Stimulated activated CD4-positive, alpha-beta T cell treated with anti-CD3 and anti-CD28 coated beads, Interleukin-12 subunit alpha, Interleukin-12 subunit beta, amount 100 ng/mL, for 48 hours (primary cell): ENCODE data around the gene KRT7.

ENCODE experiments used
- DNase-seq, 3 donors: peaks; one replicate each; pipeline ENCODE4 v3.0.0-alpha.2; 2020; ENCODE audit warnings: low read depth in 2 of 3, low spot score in 1 of 3

Gene KRT7

DNA sequence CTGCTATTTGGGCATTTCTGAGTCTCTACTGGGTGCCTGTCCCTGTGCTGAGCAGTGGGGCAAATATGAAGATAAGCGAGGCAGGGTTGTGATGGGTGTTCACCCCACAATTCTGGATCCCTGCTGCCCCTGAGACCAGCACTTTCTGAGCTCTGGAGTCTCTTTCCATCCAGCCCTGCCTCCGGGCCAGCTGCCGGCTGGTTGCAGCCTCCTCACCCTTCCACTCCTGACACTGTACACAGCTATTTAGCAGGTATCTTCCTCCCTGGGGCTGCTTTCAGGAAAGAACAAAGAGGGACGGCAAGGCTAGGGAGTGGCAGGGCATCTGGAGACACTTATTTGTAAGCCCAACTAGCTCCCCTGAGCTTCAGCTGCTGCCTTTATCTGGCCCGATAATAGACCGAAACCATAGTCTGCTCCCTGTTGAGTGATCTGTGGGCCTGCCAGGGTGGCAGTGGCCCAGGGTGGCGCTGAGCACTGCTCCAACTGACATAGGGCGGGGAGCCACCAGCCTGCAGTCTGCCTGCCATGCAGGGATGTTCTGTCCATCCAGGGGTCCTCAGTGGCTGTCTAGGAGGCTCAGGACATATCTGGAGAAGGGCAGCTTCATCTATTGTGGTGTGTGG lies 33.6 kb upstream of the KRT7 start:
- DNase-seq = no peak

DNA sequence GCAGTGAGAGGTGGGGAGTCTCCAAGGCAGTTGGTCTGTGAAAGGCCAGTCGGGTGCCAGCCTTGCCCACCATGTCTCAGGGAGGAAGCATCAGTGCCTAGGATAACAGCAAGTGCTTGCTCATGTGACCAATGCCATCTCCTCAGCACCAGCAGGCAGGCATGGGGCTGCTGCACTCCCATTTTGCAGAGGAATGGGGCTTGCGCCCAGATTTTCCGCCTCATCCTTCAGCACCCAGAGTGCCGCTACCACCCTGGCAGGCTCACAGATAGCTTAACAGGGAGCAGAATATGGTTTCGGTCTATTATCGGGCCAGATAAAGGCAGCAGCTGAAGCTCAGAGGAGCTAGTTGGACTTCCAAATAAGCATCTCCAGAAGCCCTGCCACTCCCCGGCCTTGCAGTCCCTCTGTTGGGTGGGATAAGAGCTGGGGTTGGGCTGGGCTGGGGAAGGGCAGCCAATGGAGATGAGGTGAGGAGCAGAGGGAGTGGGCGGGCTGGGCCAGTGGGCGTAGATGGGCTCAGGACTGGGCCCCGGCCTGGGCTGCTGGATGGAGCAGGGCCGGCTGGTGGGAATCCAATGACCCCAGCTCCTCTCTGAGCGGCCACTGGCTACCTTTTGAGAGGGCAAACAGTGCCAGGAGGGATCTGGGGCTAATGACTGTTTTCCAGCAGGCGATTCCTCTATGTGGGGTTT lies 32.8 kb upstream of the KRT7 start:
- no peak for DNase-seq

DNA sequence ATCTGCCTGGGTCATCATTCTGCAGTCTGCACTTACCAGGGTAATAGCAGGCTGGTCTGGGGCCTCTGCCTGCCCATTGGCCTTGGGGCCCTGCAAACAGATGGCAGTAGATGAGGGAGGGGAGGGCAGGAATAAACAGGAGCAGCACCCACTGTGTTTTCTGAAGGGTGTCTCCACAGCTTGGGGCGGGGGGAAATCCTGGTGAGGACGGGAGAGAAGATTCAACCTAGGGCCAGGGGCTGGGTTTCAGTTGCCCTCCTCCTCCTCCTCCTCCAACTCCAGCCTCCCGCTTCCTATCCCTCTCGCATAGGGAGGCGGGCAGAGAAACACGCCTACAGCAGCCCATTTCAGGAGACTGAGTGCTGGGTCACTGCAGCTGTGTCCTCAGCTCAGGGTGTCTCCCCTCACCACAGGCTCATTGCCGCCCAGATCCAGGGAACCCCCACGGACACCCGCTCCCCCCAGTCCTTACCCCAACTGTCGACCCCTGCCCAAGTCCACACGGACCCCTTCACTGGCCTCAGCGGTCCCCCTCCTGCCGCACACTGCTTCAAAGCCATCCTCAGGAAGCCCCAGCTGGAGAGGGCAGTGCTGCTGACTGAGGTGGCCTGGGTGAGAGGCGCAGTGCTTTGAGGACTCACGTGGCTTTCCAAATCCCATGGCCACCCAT lies 32.1 kb upstream of the KRT7 start:
- no peak for DNase-seq

DNA sequence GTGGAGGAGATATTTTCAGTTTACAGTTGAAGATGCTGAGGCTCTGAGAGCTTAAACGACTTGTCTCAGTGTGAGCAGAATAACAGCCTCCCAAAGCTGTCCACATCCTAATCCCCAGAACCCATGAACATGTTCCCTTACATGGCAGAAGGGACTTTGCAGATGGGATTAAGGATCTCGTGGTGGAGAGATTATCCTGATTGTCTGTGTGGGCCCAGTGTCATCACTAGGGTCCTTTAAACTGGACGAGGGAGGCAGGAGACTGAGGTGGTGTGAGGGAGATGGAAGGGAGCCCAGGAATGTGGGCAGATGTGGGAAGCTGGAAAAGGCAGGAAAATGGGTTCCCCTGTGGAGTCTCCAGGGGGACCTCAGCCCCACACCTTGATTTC lies 31.6 kb upstream of the KRT7 start:
- no peak for DNase-seq

DNA sequence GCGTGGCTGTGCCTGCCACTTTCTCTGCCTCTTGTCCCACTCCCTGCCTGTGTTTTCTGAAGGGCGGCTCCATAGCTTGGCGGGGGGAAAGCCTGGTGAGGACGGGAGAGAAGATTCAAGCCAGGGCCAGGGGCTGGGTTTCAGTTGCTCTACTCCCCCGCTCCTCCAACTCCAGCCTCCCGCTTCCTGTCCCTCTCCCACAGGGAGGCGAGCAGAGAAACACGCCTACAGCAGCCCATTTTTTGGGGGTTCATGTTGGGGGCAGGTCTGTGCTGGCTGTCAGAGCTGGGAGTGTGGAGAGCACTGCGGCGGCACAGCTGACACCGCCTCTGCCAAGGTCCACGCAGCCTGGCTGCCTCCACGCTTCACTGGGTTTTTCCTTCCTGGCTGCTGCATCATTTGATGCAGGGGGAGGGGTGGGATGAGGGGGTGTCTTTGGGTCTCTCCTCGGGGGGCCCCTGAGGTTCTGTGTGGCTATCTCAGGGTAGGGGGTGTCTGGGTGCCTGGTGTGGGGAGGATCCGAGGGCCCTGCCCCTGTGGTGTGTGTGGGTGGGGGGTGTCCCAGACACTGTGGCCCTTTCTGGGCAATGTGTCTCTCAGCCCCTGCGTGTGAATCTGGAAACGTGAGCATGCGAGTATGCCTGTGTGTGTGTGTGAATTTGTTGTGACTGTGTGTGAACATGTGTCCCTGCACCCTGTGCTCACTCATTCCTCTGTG lies 30.5 kb upstream of the KRT7 start:
- DNase-seq = no peak

DNA sequence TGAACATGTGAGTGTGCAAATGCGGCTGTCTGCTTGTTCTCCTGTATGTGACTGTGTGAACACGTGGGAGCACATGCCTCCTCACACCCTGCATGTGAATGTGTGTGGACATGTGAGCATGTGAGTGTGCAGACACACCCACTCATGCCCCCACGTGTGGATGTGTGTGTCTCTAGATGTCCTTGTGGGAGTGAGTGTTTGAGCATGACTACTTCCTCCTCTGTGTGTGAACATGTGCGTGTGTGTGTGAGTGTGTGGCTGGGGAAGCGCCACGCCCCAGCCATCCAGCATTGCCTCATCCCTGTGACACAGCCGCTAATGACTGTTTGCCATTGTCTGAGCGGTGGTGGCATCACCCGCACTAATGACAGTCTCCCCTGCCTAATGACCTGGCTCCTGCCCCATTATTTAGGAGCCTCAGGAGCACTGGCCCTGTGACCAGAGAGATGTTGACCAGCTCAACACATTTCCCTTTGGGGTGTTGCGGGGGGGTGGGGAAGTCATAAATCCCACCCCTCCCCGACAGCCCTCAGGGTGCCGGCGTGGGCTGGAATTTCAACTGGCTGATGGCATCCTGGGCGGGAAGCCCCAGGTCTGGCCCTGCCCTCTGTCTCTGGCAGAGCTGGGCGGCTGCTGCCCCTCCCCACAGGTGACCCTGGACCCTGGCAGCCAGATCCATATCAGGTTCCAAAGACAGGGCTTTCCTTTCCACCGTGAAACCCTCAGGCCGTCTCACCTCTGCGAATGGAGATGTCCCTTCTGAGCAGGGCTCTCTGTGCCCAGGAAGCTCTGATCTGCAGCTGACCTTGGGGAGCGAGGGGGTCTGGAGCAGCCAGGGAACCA lies 29.7 kb upstream of the KRT7 start:
- DNase-seq = no peak

- no peak for DNase-seq
Observed at GRCh38 chr12:52204095-52204930, 28.7 kb upstream of the KRT7 start.

DNA sequence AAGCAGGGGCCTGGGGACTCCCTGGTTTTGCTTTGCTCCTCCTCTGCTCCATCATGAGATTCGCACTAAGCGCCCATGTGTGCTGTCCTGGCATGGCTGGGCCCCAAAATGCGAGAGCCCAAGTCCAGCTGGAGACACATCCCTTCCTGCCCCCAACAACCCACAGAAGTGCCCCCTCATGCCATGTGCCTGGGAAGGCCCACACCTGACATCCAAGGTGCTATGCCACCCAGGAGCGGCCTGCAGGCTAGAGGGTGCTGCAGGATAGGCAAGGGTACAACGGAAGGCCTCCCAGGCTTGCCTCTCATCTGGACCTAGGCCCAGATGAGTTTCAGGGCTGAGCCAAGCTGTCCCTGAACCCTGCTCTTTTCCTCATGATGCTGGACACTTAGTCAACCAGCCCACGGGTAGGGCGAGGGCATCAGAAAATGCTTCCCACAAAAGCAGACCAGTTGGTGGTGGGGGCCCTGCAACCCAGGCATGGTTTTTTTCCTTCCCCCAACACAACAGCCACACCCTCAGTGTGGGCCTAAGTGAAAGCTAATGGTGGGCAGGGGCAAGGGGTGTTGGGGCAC lies 28.0 kb upstream of the KRT7 start:
- no peak for DNase-seq

- DNase-seq = no peak
Observed at GRCh38 chr12:52205612-52206303, 27.3 kb upstream of the KRT7 start.

DNA sequence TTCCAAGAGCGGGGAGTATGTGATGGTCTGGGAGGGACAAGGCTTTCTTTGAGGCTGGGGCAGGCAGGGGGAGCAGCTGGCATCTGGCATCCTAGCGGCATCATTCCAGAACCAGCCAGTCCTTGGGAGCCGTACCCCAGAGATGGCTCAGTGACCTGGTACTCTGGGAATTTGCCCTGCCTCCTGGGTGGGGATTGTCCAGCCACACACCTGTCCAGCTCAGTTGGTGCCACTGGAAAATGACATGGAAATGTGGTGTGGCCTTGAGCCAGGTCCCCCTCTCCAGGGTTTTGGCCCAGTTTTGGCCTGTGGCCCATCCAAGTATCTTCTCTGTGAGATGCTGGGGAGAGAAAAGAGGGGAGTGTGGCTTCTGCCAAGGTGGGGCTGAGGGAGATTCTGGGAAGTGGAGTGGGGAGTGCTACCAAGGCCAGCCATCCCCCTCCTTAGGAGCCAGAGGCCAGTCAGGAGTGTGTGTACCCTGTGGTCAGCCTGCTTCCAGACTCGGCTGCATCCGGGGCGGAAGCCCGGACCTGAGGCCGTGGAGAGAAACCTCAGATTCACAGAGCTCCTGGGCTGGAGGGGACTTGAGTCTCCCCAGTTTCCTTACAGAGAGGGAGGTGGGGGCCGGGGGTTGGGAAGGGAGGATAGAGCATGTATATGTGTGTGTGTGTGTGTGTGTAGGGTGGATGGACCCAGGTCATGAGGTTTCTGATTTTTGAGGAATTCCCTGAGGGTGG lies 26.6 kb upstream of the KRT7 start:
- DNase-seq = no peak

GRCh38 chr12:52207106-52207505 lies 25.9 kb upstream of the KRT7 start:
- DNase-seq = no peak

DNA sequence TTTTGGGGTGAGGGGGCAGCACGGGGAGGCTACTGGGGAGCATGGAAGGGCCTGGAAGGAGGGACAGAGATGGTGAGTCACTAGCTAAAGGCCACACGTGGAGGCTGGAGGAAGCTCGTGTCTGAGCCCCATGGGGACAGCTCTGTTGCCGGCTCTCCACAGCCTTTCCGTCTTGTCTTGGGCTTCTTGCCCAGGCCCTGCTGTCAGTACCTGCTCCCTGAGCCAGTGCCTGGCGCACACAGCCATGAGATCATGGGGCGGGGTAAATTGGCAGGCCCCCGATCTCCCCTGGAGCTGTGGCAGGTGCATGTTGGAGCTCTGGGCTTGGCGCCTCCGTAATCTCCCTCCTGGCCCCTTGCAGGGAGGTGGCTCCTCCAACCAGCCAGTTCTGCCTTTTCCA lies 25.1 kb upstream of the KRT7 start:
- DNase-seq = no peak

DNA sequence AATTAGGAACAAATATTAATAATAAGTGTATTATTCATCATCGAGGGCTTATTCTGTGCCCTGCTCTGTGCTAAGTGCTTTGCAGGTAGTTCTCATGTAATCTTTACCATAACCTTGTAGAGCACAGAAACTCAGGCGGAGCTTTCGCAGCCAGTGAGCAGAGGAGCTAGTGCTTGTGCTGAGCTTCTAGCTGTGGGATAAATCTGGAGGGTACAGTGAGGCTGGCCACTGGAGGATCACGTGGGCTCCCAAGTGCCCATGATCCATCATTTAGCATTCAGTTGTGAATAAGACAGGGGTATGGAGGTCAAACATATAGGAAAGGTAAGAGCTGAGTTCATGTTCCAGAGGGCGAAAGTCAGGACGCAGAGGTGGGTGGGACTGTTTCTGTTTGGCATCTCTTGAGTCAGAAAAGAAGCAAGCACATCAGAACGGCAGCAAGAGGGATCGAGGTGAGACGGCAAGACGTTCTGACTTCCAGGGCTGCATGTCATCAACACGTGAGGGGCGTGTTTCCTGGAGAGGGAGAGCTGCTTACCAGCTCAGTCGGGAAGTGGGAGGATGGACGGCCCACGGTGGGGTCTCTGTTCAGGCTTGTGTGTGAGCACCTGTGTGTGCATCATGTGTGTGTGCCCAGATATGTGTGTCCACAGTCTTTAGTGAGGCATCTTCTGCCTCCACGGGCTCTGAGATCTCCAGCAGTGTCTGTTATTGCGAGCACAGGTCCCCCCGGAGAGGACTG lies 24.4 kb upstream of the KRT7 start:
- DNase-seq = no peak

DNA sequence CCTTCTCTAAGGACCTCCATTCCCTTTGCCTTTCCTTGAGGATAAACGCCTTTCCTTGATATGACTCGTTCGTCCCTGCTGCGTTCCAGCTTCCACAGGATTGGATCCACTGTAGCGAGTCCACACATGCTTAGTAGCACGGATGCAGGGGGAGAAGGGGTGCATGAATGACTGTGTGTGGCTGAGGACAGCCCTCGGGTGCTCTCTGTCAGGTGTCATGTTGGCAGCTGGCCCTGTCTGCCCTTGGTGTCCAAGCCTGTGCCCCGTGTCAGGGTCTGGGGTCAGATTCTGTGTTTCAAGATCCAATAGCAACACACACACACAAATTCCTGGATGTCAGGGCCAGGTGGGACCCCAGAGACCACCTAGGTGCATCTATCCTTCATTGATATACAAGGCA lies 23.7 kb upstream of the KRT7 start:
- DNase-seq = no peak

- no peak for DNase-seq
Observed at GRCh38 chr12:52210186-52210924, 22.7 kb upstream of the KRT7 start.

DNA sequence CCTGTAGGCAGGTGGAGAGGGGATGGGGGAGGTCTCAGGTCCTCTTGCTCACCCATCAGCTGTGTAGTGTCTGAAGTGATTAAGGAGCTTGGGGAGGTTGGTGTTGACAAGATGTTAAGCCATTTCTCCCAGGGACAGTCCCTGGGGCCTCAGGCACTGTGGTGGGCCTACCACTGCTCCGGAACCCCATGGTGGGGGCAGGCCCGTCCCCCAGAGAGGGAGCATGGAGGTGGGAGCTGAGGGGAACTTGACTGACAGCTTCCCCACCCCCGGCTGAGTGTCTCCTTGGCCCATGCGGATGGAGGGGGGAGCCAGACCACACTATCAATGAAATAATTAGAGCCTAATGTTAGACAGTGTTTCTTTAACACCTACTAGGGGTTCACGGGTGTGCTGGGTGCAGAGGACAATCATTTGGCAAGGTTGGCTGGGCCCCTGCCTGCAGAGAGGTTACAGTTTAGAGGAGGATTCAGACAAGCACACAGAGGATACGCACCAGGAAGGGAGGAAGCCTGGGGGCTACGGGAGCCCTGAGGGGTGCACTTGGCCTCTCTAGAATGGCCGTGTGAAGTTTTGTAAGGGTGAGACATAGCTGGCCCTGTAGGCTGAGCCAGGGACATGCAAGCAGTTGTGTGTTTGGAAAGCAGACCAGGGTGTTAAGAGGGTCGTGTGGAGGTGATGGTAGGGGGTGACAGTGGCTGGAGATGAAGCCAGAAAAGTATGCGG lies 22.0 kb upstream of the KRT7 start:
- DNase-seq = no peak
